GM04504 (cell line): ENCODE measurements around the gene URB1.
"Not testable (repeated sequence)": the region's sequence is repeated elsewhere in the genome, so short reads cannot be mapped to it uniquely, and the experiment has no call there.

Source experiments
- DNase-seq: peaks from one replicate; pipeline ENCODE4 v3.0.0-alpha.2; 2012; ENCODE audit warnings: low read depth

URB1 gene

GRCh38 chr21:32412162-32413014, 19.6 kb upstream of the URB1 start, which contains the start of gene EVA1C:
Gene EVA1C (plus strand): TSS chr21:32412706. CDS start chr21:32412854, 148 bp downstream.
- no peak for DNase-seq

- DNase-seq = no peak
Measured at GRCh38 chr21:32411350-32412161, 18.7 kb upstream of the URB1 start.

- no peak for DNase-seq
Measured at GRCh38 chr21:32410916-32411315, 18.1 kb upstream of the URB1 start.

DNA sequence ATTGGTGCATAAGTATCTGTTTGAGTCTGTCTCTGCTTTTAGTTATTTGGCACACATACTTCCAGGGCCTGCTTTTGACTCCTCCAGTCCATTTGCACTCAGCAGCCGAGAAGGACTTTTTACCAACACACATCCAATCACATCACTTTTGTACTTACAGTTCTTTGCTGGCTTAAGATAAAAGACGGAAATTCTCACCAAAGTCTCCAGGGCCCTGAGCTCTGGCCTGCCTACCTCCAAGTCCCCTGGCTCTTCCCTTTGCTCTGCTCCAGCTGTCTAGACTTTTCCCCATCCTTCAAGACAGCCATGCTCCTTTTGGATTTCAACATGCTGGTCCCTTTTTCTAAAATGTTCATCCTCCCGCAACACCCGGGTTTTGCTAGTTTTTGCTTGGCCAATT, 17.5 kb upstream of the URB1 start:
- DNase-seq = no peak

DNA sequence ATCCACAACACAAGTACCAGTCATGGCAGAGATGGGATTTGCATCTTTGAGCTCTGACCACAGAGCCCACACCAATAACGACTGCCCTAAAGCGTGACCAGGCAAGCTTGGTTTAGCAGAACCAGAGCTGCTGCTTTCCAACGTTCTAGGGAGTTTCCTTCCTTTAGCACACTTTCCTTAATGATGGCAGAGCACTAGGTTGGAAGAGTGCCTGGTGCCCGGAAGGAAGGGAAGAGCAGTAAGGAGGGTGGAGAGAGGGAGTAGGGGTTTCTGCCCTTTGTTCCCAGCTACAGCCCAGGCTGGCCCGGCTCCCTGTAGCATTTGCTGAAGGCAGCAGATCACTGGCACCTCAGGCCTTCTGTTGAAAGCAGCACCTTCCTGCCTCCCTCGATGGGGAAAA, 13.6 kb upstream of the URB1 start:
- DNase-seq = no peak

DNA sequence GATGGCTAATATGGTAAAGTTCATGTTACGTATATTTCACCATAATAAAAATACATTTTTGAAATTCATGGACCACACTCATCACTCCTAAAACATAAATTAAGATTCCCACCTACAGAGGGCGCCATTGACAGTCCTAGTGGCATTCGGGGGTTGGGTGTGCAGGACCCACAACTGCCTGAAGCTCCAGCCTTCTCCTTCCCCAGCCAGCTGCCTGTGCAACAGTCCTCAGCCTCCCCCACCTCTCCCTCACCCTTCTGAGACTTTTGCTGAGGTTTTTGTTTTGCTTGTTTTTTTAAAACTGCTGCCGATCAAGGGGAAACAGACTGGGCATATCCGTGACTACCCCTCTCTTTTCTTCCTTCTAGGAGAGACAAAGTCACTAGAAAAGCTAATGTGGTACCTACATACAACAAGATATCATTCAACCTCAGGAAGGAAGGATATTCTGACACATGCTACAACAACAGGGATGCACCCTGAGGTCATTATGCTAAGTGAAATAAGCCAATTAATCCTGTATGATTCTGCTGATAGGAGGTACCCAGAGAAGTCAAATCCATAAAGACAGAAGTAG, 10.5 kb upstream of the URB1 start:
- no peak for DNase-seq

DNA sequence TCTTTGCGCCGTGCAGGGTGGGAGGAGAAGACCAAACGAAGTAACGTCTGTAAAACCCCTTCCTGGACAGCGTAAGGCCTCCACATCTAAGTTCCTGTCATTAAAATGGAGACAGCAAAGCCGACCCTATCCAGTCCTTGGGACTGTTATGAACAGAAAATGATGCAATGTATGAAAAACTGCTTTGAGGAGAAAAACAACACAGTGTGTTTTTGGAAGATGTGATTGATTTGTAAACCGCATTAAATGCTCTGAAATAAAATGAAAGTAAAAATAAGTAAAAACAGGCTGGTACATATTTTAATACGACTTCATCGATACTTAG, 827 bp upstream of the URB1 start:
- no peak for DNase-seq

DNA sequence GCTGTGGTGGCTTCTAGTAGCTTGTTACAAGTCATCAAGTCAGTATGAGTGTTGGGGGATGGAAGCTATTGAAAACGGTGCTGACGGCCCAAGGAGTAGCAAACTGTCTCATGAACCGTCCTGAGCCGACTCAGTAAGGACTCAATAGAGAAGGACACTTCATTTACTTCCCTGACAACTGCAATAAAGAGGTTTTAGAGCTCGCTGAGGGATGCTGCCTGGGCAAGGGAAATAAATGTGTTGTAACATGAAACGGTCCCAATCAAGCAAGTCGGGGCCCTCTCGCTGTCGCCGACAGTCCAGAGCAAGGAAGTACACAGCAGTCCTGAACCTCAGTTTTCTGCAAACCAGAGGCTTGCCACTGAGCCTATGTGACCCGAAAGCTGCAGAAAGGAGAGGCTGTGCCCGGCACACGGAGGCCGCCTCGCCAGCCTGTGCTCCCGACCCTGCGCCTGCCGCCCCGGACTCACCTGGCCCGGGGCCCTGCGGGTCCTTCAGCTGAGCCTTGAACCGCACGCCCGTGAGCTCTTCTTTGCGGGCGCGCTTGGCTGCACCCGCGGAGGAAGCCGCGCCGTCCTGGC, 423 bp downstream of the URB1 start:
- no peak for DNase-seq

DNA sequence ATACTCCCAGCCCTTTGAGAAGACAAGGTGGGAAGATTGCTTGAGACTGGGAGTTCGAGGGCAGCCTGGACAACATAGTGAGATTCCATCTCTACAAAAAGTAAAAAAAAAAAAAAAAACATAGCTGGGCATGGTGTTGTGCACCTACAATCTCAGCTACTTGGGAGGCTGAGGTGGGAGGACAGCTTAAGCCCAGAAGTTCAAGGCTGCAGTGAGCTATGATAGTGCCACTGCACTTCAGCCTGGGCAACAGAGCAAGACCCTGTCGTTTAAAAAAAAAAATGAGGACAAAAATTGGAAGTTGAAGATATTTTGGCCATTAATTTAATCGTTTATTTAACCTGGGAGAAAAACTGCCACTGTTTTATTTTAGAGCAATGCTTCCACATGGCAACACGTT, 1.1 kb downstream of the URB1 start:
- DNase-seq = no peak

- DNase-seq = not testable (repeated sequence)
Measured at GRCh38 chr21:32390537-32391224, 2.1 kb downstream of the URB1 start.

DNA sequence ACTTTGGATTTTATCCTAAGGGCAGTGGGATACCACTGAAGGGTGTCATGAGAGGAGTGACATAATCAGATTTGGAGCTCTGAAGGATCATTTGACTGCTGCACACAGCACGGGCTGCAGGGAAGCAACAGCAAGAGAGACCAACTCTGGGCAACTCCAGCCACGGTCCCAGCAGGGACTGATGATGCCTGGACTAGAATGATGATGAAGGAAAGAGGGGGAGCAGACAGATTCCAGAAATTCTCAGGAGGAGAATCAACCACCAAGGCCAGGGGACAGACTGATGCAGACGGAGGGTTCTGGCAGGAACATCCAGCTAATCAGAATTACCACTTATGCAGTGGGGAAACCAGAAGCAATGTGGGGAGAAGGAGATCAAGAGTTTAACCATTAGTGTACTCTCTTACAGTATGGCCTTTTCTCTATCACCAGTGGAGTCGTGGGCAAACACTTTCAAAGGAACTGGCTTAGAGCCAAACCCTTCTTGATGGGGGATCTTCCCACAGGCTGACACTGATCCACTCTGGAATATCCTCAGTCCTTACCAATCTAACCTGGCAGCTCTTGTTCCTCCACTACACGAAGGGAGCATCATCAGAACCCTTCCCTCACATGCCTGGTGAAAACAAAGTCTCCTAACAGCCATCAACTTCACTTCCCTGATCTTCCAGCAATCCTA, 3.3 kb downstream of the URB1 start:
- no peak for DNase-seq

DNA sequence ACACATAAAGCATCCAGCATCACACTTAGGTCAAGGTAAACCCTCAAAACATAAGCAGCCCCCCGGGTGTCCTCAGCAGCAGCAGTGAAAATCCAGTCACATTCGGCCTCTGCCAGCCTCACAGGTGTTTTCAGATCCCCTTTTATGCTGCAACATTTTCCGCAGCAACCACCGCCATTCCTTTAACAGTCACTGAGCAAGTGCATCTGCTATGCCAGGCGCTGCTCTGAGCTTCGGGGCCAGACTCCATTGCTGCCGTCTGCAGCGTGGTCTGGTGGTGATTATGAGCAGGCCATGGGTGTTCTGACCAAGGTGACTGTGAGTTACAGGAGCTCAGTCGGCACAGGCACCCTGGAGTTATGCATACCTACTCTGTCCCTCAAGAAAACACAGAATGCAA, 4.5 kb downstream of the URB1 start:
- DNase-seq = no peak

DNA sequence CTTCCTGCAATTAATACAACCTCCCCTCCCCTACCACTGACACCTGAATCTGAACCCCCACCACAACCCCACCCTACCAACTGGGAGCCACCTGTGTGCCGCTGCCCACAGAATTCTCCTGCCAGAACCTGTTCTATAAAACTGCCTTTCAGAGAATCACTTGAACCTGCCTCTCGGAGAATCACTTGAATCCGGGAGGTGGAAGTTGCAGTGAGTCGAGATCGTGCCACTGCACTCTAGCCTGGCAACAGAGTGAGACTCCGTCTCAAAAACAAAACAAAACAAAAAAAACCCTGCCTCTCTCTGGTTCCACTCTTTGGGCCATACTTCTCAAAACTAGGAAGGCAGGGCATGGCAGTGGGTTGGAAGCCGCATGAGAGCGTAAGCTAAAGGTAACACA, 5.7 kb downstream of the URB1 start:
- no peak for DNase-seq

GRCh38 chr21:32386195-32386870, 6.5 kb downstream of the URB1 start:
- no peak for DNase-seq

- DNase-seq = no peak
Measured at GRCh38 chr21:32383812-32384211, 9.0 kb downstream of the URB1 start.

GRCh38 chr21:32382108-32382644, 10.6 kb downstream of the URB1 start:
- DNase-seq = no peak

DNA sequence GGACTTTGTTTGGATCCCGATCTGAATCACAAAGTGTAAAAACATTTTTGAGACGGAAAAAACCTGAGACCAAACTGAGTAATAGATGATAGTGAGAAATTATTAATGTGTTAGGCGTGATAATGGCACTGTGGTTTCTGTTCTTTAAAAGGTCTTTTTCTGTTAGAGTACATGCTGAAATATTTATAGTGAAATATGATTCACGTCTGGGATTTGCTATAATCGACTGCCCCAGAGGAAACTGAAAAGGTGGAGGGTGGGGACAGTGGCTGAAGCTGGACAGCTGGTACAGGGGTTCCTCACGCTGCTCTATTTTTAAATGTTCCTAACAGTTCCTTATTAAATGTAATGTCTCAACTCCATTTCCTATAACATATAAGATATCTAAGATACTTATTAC, 11.2 kb downstream of the URB1 start:
- no peak for DNase-seq

DNA sequence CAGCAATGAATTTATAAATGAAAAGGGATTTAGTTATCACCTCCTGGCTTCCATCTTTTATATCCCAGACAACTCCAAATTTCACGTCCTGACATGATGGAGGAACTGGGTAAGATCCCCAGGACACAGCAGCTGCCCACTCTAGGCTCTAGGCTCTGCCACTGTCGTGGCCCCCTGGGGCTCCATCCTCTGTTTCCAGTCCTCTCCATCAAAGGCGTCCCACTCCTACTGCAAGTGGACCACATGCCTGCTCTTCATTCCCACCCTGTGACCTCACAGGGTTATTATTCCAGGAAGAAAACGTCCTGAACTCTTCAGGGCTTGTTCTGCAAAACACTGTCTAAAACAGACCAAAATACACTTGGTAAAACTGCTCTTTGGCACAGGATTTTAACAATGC, 11.9 kb downstream of the URB1 start:
- DNase-seq = no peak

DNA sequence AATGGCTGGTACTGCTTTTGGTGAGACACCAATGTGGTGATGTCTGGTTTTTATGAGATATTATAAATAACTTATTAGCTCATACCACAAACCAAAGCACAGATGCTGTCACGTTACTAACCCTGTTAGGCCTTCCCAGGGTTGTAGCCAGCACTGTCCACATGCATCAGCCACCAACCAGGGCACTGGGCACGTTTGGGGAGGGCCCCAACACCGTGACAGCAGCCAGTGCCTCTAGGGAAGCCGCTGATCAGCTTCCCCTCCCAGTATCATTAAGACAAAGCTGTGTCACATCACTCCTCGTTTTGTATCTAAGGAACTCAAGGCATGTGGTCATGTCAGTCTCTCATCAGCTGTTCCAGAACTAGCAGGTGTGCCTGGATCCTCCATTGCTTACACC, 13.9 kb downstream of the URB1 start:
- peak; percentile 86 for DNase-seq

- no peak for DNase-seq
Measured at GRCh38 chr21:32377991-32378390, 14.8 kb downstream of the URB1 start.

GRCh38 chr21:32377506-32377905, 15.3 kb downstream of the URB1 start:
- no peak for DNase-seq
